ENCODE results near the gene WDR54.
"Not testable (repeated sequence)": the region's sequence is repeated elsewhere in the genome, so short reads cannot be mapped to it uniquely, and the experiment has no call there.

The WDR54 gene

GRCh38 chr2:74428675-74429074 lies 7.1 kb downstream of the WDR54 start:
- DNase-seq (ENCODE audit: low read depth in 3 of 3, low spot score in 1 of 3) = no peak

- no peak for DNase-seq (ENCODE audit: low read depth in 3 of 3, low spot score in 1 of 3)
These were observed 8.2 kb downstream of the WDR54 start for GRCh38 chr2:74429487-74430451.

- no peak for DNase-seq (ENCODE audit: low read depth in 3 of 3, low spot score in 1 of 3)
These were observed 9.0 kb downstream of the WDR54 start for GRCh38 chr2:74430502-74430901.

- no peak for DNase-seq (ENCODE audit: low read depth in 3 of 3, low spot score in 1 of 3)
These were observed 14.7 kb downstream of the WDR54 start for GRCh38 chr2:74436111-74436805.

- DNase-seq (ENCODE audit: low read depth in 3 of 3, low spot score in 1 of 3) = no peak
These were observed 15.5 kb downstream of the WDR54 start for GRCh38 chr2:74436848-74437695.

- no peak for DNase-seq (ENCODE audit: low read depth in 3 of 3, low spot score in 1 of 3)
These were observed 16.7 kb downstream of the WDR54 start for GRCh38 chr2:74438248-74438647.

- no peak for DNase-seq (ENCODE audit: low read depth in 3 of 3, low spot score in 1 of 3)
These were observed 17.8 kb downstream of the WDR54 start for GRCh38 chr2:74439373-74439772.

- DNase-seq (ENCODE audit: low read depth in 3 of 3, low spot score in 1 of 3) = no peak
These were observed 18.4 kb downstream of the WDR54 start for GRCh38 chr2:74439803-74440377.

GRCh38 chr2:74440378-74441169 lies 19.0 kb downstream of the WDR54 start:
- DNase-seq (ENCODE audit: low read depth in 3 of 3, low spot score in 1 of 3) = no peak

- DNase-seq (ENCODE audit: low read depth in 3 of 3, low spot score in 1 of 3) = no peak
These were observed 19.7 kb downstream of the WDR54 start for GRCh38 chr2:74441170-74441689.

- DNase-seq (ENCODE audit: low read depth in 3 of 3, low spot score in 1 of 3) = no peak
These were observed 20.4 kb downstream of the WDR54 start, which contains the start of gene RTKN for GRCh38 chr2:74441690-74442482. Gene RTKN (minus strand): TSS chr2:74441937. CDS start chr2:74441816, 121 bp downstream.

GRCh38 chr2:74442483-74443297 lies 21.2 kb downstream of the WDR54 start:
- DNase-seq (ENCODE audit: low read depth in 3 of 3, low spot score in 1 of 3) = not testable (repeated sequence)

- DNase-seq (ENCODE audit: low read depth in 3 of 3, low spot score in 1 of 3) = no peak
These were observed 23.2 kb downstream of the WDR54 start for GRCh38 chr2:74444498-74445318.

GRCh38 chr2:74447230-74447999 lies 25.9 kb downstream of the WDR54 start:
- DNase-seq (ENCODE audit: low read depth in 3 of 3, low spot score in 1 of 3) = no peak

- DNase-seq (ENCODE audit: low read depth in 3 of 3, low spot score in 1 of 3) = no peak
These were observed 27.2 kb downstream of the WDR54 start for GRCh38 chr2:74448771-74449170.

GRCh38 chr2:74450570-74451190 lies 29.1 kb downstream of the WDR54 start:
- no peak for DNase-seq (ENCODE audit: low read depth in 3 of 3, low spot score in 1 of 3)
